Body of pancreas (tissue), 4 donors: ENCODE measurements around the gene LRRC8C. TPM values are rescaled to one million over a fixed set of nuclear protein-coding genes. Genes with fewer than 3 reads are reported as not detected.

ENCODE experiments used
- ATAC-seq: fragments of 150-250 bp; one replicate; pipeline ENCODE4 v1.9.1; 2016
- DNase-seq, 4 donors: peaks; one replicate each; pipeline ENCODE4 v3.0.0-alpha.2; 2019
- H3K27ac ChIP-seq, 4 donors: fragments of 200-600 bp; sonication (generic); 1 replicate in 3 of 4; 2 replicates in 1 of 4; pipeline versions ENCODE4 v1.5.1 to v1.6.1; 2016 to 2019; ENCODE audit warnings: mild to moderate bottlenecking in 1 of 4, mixed read lengths in 1 of 4, moderate library complexity in 1 of 4
- H3K27me3 ChIP-seq, 2 donors: fragments of 200-600 bp; sonication (generic); one replicate each; pipeline ENCODE4 v1.6.0; 2016; ENCODE audit warnings: mild to moderate bottlenecking in 1 of 2
- H3K36me3 ChIP-seq, 2 donors: fragments of 200-600 bp; sonication (generic); replicated peaks in 1 of 2; 2 replicates each; pipeline ENCODE4 v1.5.1; 2016; ENCODE audit warnings: low read depth in 2 of 2; ENCODE audit not compliant: insufficient read depth in 1 of 2
- H3K4me1 ChIP-seq: fragments of 200-600 bp; sonication (generic); one replicate; pipeline ENCODE4 v1.6.0; 2016
- H3K4me3 ChIP-seq, 2 donors: fragments of 200-600 bp; sonication (generic); 1 replicate in 1 of 2; 2 replicates in 1 of 2; pipeline ENCODE4 v1.5.1; 2016 to 2019
- H3K9me3 ChIP-seq, 3 donors: fragments of 200-600 bp; sonication (generic); 1 replicate in 2 of 3; 2 replicates in 1 of 3; pipeline ENCODE4 v1.5.1; 2016
- POLR2A ChIP-seq, 3 donors: fragments of 450-650 bp; IDR thresholded peaks; one replicate each; pipeline ENCODE4 v1.6.1; 2016; ENCODE audit warnings: antibody characterized with exemption in 3 of 3, mild to moderate bottlenecking in 2 of 3
- whole genome bisulfite sequencing, 2 donors: methylation state at CpG; one replicate each; pipeline ENCODE4 v1.1.5; 2017; 5-methylcytosine and 5-hydroxymethylcytosine counted together
- intact Hi-C: fragments of 100-400 bp; cut with DNase I; formaldehyde crosslinking; loops from one replicate; pipeline ENCODE4 v1.15.1; 2023
- total RNA-seq, 2 donors: library from RNA; depleted of rRNA; stranded (reverse); fragments of >200 nt; gene quantifications; one replicate each; pipeline ENCODE4 v1.1.0, GENCODE V29; 2016
- TF ChIP-seq, protein P1 (sequence below), 7 experiments: fragments of 450-650 bp in 4 of 7; fragments of 200-600 bp in 3 of 7; sonication (generic) in 3 of 7; IDR thresholded peaks; one replicate each; pipeline ENCODE4 v1.5.1; 2016 to 2019; ENCODE audit warnings: antibody characterized with exemption in 7 of 7

LRRC8C gene
- total RNA-seq, 2 donors from 2014 or later, result 3.4 to 4.6 TPM

DNA sequence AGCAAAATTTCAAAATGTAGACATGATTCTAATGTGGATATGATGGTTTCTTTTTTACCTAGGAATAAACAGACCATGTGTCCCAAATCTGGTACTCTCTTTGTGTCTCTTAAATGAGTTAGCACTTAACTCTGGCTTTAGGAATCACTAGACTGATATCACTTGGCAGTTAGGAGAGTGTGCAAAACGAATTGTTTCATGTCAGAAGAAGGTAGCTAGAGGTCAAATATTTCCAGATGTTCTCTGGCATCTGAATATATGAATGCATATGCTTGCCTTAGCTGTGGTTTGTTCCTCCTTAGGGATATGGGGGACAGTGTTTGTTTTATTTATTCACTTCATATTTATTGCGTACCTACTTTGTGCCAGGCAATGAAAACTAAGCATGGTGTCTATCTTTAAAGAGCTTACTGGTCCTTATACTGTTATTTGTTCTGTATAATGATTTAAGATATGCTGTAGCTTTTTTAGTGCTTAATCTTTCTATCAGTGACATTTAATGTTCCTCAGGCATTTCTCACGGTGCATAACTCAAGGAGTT, 65.2 kb downstream of the LRRC8C start:
- H3K27ac ChIP-seq, result no peak overlapping the region
- H3K4me3 ChIP-seq, result no peak overlapping the region
- intact Hi-C loops, result no loop called here
- WGBS, 2 donors, result 42 to 47% methylated on average over 3 of the region's 3 CpGs
- no peaks in the 10 kb centered on the region for H3K9me3 ChIP-seq
- H3K36me3 ChIP-seq, result no peaks in the 10 kb centered on the region
- TF ChIP-seq, protein P1, sequence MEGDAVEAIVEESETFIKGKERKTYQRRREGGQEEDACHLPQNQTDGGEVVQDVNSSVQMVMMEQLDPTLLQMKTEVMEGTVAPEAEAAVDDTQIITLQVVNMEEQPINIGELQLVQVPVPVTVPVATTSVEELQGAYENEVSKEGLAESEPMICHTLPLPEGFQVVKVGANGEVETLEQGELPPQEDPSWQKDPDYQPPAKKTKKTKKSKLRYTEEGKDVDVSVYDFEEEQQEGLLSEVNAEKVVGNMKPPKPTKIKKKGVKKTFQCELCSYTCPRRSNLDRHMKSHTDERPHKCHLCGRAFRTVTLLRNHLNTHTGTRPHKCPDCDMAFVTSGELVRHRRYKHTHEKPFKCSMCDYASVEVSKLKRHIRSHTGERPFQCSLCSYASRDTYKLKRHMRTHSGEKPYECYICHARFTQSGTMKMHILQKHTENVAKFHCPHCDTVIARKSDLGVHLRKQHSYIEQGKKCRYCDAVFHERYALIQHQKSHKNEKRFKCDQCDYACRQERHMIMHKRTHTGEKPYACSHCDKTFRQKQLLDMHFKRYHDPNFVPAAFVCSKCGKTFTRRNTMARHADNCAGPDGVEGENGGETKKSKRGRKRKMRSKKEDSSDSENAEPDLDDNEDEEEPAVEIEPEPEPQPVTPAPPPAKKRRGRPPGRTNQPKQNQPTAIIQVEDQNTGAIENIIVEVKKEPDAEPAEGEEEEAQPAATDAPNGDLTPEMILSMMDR (IDR thresholded peaks at IDR 0.05), result no peak
- no peak for TF ChIP-seq POLR2A (IDR thresholded peaks at IDR 0.05)
- DNase-seq (no peak), ATAC-seq (no peak)
- no peaks in the 10 kb centered on the region for H3K4me1 ChIP-seq
- H3K27me3 ChIP-seq, result no peaks in the 10 kb centered on the region

DNA sequence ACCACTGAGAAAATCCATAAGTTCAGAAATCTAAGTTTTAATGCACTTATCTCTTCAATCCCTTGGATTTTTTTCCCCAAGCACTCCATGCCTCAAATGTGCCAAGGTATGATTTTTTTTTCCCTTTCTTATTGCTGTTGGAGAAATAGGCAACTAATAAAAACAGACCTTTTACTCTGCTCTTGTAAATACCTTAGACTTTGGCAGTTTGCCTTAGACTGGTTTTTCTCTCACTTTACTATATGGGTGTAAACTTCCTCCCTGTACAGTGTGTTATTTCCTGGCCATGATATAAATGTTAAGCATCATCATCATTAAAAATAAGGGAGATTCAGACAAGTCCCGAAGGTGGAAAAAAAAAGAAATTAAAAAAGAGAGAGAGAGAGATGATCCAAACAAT, 65.7 kb downstream of the LRRC8C start:
- H3K4me1 ChIP-seq, result no peaks in the 10 kb centered on the region
- no peak for DNase-seq
- H3K9me3 ChIP-seq, result no peaks in the 10 kb centered on the region
- no peaks in the 10 kb centered on the region for H3K27me3 ChIP-seq
- intact Hi-C loops, result no loop called here
- no peaks in the 10 kb centered on the region for H3K36me3 ChIP-seq
- no peak overlapping the region for H3K4me3 ChIP-seq
- no peak overlapping the region for H3K27ac ChIP-seq
- TF ChIP-seq, protein P1 (IDR thresholded peaks at IDR 0.05), result no peak
- TF ChIP-seq POLR2A (IDR thresholded peaks at IDR 0.05), result no peak
- 68 to 78% methylated on average over 1 of the region's 1 CpG for WGBS, 2 donors
- ATAC-seq, result no peak

DNA sequence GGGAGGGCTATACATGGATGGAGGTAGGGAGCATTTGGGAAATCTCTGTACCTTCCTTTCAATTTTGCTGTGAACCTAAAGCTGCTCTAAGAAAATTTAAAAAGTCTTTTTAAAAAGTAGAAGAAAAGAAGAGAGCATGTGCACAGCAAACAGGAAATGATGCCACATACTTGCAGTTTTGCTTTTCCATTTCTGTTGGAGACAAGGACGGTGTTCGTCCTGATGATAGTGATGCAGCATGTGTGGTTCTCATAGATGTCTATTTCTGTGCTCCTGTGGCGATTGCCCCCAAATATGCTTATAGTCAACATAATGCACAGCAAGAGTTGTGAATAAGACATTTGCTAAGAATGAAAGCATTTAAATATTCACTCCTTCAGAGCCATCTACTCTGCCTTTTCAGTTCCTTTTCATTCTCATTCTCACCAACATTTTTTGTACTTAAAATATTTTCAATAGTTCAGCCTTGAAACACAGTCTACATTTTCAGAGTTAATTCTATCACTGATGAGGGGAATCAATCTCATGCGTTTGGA, 66.6 kb downstream of the LRRC8C start:
- H3K36me3 ChIP-seq, result no peaks in the 10 kb centered on the region
- TF ChIP-seq, protein P1 (IDR thresholded peaks at IDR 0.05), result no peak
- no peak for TF ChIP-seq POLR2A (IDR thresholded peaks at IDR 0.05)
- H3K4me3 ChIP-seq, result no peak overlapping the region
- H3K27me3 ChIP-seq, result no peaks in the 10 kb centered on the region
- 64 to 75% methylated on average over 4 of the region's 4 CpGs for WGBS, 2 donors
- H3K9me3 ChIP-seq, result no peaks in the 10 kb centered on the region
- ATAC-seq, result no peak
- intact Hi-C loops, result no loop called here
- H3K4me1 ChIP-seq, result no peaks in the 10 kb centered on the region
- H3K27ac ChIP-seq, result no peak overlapping the region
- no peak for DNase-seq

DNA sequence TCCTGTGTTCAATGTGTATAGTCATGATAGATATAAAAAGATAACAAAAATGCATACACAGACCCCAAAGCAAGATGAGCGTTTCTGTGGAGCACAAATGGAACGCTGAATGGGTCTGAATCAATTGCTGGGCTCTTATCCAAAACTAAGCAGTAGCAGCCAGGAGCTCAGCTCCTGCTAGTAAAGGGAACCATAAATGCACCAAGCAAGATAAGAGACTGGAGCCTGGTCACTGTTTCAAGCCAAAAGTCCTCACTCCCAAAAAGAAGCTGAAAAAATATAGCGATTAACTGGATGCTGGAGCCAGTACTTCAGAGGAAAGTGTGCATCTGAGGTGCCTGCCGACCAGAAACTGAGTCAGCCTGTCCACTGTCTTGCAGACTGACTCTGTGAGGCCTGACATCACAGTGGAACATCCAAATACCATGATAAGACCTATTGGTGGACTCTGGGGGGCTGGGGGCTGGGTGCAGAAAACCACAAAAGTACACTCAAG, 68.9 kb downstream of the LRRC8C start:
- DNase-seq (no peak), ATAC-seq (no peak)
- no peak for TF ChIP-seq POLR2A (IDR thresholded peaks at IDR 0.05)
- H3K9me3 ChIP-seq, result no peaks in the 10 kb centered on the region
- no peaks in the 10 kb centered on the region for H3K36me3 ChIP-seq
- H3K27me3 ChIP-seq, result no peaks in the 10 kb centered on the region
- 61 to 62% methylated on average over 4 of the region's 4 CpGs for WGBS, 2 donors
- intact Hi-C loops, result no loop called here
- no peaks in the 10 kb centered on the region for H3K4me1 ChIP-seq
- no peak overlapping the region for H3K27ac ChIP-seq
- H3K4me3 ChIP-seq, result no peak overlapping the region

DNA sequence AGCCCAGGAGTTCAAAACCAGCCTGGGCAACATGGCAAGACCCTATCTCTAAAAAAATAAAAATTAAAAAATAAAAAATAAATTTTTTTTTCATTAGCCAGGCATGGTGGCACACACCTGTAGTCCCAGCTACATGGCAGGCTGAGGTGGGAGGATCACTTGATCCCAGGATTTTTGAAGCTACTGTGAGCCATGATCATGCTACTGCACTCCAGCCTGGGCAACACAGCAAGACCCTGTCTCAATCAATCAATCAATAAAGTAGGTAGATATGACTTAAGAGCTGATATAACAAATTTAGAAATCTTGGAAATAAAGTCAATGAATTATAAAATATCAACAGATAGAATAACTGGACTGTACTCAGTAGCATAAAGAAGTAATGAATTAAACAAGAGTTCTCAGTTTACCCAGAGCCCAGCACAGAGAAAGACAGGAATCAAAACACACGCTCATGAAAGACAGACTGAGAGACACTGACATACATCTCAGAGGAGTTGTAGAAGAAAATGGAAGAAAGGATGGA, 69.7 kb downstream of the LRRC8C start:
- intact Hi-C loops, result no loop called here
- ATAC-seq (no peak), DNase-seq (no peak)
- no peaks in the 10 kb centered on the region for H3K9me3 ChIP-seq
- 86 to 100% methylated on average over 1 of the region's 1 CpG for WGBS, 2 donors
- H3K4me3 ChIP-seq, result no peak overlapping the region
- no peaks in the 10 kb centered on the region for H3K36me3 ChIP-seq
- H3K27ac ChIP-seq, result no peak overlapping the region
- H3K27me3 ChIP-seq, result no peaks in the 10 kb centered on the region
- no peaks in the 10 kb centered on the region for H3K4me1 ChIP-seq
- TF ChIP-seq, protein P1 (IDR thresholded peaks at IDR 0.05), result no peak
- no peak for TF ChIP-seq POLR2A (IDR thresholded peaks at IDR 0.05)
